GM18520 (cell line): ENCODE results near the gene CAPN11.
"Not testable (repeated sequence)": the region's sequence is repeated elsewhere in the genome, so short reads cannot be mapped to it uniquely, and the experiment has no call there.

Source experiments
- ATAC-seq: cut with Tn5 transposase; IDR thresholded peaks from one replicate; pipeline ENCODE4 v1.9.1; 2021; ENCODE audit not compliant: unreplicated experiment

The CAPN11 gene

DNA sequence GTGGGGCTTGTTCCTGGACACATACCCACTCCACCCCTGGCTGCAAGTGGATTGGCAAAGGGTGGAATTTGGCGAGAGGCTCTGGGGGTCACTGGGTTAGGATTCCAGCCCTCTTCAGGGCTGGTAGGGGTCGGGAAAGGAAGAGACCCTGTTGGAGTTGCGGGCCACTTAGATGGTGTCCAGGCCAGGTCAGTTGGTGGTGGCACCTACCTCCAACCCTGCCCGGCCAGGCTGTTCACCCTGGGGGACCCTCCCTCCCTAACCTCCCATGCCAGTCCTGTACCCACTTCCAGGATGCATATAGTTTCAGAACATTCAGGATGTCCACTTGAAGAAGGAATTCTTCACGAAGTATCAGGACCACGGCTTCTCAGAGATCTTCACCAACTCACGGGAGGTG lies 21.0 kb downstream of the CAPN11 start:
- ATAC-seq, result no peak

DNA sequence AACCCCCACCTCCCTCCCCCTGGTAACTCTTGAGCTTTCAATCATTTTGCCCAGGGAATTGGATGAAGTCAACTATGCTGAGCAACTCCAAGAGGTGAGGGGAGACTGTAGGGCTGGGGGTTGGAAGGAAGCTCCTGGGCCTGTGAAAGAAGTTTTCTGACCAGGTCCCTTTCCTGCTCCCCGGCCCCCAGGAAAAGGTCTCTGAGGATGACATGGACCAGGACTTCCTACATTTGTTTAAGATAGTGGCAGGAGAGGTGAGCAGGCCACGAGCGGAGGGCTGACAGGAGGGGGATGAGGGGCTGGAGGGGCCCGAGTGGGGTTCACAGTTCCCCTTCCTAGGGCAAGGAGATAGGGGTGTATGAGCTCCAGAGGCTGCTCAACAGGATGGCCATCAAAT lies 21.8 kb downstream of the CAPN11 start:
- ATAC-seq, result no peak

DNA sequence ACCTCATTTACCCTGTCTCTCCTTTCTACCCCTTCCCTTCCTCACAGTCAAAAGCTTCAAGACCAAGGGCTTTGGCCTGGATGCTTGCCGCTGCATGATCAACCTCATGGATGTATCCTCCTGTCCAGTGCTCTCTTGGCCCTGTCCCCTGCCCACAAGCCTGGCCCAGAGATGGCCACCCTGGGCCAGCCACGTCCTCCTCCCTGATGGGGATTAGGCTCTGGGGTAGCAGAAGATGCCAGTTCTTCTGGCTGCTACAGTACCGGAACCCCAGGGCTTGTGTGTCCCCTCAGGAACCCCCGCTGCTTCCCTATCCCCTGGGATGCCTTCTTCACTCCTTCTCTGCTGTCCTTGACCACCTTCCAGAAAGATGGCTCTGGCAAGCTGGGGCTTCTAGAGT lies 22.3 kb downstream of the CAPN11 start:
- ATAC-seq, result no peak

DNA sequence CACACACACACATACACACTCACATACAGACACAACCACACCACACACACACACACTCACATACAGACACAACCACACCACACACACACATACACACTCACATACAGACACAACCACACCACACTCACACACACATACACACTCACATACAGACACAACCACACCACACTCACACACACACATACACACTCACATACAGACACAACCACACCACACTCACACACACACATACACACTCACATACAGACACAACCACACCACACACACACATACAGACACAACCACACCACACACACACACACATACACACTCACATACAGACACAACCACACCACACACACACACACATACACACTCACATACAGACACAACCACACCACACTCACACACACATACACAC lies 23.2 kb downstream of the CAPN11 start:
- ATAC-seq, result not testable (repeated sequence)

DNA sequence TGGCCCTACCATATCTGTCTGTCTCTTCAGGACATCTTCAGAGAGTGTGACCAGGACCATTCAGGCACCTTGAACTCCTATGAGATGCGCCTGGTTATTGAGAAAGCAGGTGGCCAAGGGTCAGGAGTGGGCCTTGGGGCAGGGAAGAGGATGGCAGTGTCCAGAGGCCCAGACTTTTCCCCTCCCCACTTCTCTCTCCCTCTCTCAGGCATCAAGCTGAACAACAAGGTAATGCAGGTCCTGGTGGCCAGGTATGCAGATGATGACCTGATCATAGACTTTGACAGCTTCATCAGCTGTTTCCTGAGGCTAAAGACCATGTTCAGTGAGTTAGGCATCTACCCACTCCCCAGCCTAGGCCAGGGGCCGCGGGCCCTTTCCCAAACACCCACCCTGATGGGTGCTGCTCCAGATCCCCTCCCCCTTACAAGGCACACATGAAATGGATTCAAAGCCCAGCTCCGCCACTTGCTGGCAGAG lies 24.3 kb downstream of the CAPN11 start:
- no peak for ATAC-seq

DNA sequence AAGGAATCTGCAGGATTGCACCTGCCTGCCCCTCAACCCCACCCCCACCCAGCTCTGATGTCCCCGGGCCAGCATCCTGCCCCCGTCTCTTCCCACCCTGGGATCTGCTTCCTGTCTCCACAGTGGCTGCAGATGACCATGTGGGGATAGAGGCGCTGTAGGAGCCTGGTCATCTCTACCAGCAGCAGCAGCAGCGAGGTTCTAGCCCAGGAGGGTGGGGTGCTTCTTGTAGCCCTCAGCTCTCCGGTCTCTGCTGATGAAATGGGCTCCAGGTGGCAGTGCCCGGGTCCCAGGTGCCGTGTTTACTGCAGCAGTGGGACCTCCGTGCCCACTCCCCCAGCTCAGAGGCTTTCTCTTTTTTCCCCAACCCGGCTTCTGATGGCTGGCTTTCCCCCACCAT lies 25.2 kb downstream of the CAPN11 start:
- ATAC-seq, result no peak

DNA sequence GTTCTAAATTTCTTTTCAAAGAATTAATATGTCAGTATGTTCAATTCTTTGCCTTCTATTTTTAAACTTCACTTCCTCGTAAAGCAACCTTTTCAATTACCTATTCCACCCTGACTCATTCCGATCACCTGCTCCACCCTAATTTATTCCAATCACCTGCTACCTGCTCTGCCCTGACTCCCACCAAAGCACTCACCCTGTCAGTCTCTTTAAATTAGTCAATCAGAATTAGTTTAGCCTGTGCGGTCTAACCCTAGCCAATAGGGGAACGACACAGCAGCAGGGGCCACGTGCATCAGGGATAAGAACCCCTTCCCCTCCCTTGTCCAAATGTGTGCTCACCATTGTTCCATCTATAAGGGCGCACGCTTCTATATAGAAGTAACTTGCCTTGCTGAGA lies 26.7 kb downstream of the CAPN11 start:
- ATAC-seq, result not testable (repeated sequence)

DNA sequence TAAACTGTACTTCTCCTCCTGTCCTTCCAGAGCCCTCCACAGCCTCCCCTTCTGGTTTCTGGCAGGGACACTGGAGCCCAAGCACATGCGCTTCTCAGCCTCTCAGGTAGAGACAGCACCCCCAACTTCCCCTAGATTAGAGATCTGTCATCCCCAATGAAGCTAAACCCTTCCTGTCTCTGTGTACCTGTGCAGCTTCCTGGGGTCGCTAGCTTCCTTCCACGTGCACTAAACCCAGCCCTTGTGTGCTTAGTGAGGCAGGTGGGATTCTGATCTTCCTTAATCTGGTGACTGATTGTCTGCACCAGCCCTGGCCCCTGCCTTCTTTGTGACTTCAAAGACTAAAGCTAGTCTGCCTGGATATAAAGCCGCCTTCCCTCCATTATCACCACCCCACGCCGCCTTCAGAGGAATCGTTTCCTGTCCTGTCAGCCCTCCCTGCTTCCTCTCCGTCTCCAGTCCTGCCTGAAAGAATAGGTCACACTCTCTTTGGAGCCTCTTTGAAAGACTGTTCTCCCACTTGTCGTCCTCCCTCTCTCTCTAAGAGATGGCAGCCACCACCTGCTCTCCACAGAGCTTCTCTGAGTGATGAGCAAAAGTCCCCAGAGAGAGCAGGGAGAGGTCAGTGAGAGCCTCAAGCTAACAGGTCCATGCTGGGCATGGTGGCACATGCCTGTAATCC lies 27.5 kb downstream of the CAPN11 start:
- ATAC-seq, result no peak

DNA sequence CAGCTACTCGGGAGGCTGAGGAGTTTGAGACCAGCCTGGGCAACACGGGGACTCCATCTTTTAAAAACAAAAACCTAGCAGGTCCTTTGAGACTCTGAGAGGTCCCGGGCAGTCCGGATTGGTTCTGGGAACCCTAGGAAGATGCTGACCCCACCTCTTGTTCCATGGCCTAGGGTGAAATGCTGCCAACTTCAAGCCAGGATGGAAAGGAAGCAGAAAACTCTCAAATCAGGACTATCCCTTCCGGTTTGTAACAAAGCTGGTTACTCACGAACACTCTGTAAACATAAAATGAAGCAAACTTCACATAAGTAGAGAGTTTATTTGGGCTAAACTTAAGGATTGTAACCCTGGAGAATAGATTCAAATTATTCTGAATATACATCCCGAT lies 28.0 kb downstream of the CAPN11 start:
- ATAC-seq, result no peak

DNA sequence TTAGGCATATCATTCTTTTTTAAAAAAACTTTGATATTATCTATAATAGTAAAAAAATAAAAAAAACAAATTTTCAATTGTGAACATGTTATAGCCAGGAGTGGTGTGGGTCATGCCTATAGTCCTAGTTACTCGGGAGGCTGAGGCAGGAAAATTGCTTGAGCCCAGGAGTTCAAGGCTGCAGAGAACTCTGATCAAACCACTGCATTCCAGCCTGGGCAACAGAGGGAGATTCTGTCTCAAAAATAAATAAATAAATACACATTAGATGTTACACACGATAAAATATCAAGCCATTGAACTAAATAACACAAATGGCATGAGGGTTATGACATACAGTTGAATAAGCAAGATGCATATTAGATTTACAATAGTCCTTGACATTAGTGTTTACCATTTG lies 30.2 kb downstream of the CAPN11 start:
- no peak for ATAC-seq

DNA sequence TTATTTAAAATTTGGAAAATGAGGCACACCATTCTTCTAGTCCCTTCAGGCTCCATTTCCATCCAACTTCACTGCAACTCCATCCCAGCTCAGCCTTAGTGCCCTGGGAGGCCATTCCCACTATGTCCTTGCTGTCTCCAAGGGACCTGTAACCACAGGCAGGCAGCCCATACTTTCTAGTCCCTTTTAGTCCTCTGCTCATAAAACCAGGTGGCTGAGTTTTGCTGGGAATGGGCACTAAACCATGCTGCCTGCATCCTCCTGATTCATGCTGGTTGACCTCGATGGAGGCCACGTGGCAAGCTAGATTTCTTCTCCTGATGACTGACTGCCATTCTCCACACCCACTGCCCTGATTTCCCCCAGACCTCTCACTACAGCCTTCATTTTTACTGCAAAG lies 30.6 kb downstream of the CAPN11 start:
- ATAC-seq, result no peak

DNA sequence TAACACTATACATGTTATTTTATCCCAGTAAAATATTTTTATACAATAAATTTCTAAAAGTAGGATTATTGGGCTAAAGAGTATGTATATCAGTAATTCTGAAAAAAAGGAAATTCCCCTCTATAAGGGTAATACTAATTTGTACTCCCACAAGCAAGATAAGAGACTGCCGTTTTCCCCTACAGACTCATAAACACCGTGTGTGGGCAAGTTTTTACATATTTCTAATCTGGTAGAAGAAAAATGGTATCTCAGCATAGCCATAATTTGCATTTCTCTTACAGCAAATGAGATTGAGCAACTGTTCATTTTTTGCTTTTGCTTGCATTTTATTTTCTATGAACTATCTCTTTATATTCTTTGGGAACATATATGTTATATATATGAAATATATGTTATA lies 32.1 kb downstream of the CAPN11 start:
- ATAC-seq, result peak; percentile 78

DNA sequence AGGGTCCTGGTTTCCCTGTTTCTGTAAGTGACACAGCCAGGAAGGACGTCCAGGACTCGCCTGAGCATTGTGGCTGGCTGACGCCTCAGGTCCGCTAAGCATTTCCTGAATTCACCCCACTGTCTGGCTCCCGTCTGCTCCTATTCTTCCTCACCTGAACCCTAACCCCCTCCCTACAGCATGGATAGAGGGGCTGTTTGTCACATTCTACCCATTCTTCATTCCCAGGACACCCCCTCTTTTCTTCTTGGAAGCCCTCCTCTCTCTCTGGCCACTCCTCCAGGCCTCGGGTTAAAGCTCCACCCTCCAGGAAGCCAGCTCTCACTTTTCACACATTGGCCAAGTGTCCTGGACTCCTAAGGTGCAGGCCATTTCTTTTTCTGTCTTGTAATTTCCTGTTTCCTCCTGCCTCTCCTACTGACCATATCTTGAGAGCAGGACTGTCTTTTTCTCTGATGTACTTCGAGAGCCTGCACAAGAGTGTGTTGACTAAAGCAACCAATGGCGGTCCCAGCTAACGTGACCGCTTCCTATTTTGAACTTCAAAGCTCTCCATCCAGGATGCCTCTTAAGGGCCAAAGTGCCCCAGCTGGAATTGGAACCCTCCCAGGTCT lies 33.9 kb downstream of the CAPN11 start:
- ATAC-seq, result no peak

DNA sequence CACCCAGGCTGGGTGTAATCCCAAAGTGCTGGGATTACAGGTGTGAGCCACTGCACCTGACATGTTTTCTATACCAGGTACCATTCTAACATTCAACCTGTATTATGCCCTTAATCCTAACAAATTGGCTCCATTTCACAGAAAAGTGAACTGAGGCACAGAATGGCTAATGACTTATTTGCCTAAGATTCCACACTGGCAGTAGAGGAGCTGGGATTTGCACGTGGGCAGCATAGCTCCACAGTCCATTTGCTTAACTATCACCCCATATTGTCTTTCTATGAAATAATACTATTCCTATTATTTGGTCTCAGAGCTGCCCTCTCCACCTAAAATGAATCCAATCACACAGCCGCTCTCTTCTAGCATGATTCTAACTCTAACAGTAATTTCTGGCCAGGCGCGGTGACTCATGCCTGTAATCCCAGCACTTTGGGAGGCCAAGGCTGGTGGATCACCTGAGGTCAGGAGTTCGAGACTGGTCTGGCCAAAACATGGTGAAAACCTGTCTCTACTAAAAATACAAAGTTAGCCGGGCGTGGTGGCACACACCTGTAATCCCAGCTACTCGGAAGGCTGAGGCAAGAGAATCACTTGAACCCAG lies 34.8 kb downstream of the CAPN11 start:
- ATAC-seq, result no peak

DNA sequence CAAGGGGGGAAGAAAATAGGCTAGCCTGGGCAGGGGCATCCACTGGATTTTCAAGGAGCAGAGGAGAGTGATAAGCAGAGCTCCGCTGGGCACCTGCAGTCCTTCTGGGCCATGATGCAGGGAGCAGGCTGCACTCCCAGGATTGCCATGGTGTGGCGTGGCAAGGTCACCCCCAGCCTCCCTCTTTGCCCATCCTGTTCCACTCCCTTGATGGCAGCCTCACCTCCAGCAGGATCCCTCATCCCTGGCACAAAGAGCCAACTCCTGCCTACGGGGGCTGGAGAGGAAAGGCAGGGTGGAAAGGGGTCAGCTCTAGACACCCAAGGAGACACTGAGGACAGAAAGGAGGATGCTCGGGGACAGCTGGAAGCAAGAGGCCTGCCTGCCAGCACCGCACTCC lies 35.7 kb downstream of the CAPN11 start:
- ATAC-seq, result no peak

DNA sequence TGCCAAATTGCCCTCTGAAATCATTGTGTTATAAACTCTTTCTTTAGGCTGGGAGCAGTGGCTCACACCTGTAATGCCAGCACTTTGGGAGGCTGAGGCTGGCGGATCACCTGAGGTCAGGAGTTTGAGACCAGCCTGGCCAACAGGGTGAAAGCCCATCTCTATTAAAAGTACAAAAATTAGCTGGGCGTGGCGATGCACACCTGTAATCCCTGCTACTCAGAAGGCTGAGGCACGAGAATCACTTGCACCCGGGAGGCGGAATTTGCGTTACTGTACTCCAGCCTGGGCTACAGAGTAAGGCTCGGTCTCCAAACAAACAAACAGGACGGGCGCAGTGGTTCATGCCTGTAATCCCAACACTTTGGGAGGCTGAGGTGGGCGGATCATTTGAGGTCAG lies 37.7 kb downstream of the CAPN11 start:
- not testable (repeated sequence) for ATAC-seq

DNA sequence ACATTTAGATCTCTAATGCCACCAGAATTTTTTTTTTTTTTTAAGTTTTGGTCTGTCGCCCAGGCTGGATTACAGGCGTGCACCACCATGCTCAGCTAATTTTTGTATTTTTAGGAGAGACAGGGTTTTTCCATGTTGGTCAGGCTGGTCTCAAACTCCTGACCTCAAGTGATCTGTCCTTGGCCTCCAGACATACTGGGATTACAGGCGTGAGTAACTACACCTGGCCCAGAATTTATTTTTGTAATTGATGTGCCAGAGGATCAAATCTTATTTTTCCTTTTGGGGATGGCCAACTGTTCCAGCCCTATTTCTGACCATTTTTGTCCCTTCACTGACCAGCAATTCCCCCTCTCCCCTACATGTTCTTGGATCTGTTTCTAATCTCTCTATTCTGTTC lies 40.1 kb downstream of the CAPN11 start:
- no peak for ATAC-seq

DNA sequence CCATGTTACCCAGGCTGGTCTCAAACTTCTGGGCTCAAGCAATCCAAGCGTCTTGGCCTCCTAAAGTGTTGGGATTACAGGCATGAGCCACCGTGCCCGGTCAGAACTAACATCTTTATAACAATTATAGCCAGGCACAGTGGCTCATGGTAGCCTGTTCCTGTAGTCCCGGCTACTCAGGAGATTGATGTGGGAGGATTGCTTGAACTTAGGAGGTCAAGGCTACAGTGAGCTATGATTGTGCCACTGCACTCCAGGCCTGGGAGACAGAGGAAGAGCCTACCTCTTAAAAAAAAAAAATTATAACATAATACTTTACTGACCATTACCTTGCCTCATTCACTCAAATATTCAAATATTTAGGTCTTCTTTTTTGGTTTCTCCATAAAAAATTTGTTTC lies 41.3 kb downstream of the CAPN11 start:
- no peak for ATAC-seq

DNA sequence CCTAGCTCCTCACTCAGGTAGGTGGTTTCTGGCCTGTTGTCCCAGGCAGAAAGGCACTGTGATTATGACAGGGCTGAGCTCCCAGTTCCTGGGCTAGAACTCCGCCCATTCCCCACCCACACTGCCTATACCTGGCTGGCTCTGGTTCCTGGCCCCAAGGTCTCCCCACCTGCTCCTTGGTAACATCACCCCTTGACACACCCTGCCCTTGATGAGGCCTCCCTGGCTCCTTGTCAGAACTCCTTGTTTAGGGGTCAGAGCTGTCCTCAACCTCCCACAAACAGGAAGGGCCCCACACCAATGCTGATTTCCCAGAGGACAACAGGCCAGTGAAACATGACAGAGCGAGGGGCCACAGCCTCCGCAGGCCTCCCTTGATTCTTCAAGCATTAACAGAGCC lies 42.6 kb downstream of the CAPN11 start:
- ATAC-seq, result no peak

DNA sequence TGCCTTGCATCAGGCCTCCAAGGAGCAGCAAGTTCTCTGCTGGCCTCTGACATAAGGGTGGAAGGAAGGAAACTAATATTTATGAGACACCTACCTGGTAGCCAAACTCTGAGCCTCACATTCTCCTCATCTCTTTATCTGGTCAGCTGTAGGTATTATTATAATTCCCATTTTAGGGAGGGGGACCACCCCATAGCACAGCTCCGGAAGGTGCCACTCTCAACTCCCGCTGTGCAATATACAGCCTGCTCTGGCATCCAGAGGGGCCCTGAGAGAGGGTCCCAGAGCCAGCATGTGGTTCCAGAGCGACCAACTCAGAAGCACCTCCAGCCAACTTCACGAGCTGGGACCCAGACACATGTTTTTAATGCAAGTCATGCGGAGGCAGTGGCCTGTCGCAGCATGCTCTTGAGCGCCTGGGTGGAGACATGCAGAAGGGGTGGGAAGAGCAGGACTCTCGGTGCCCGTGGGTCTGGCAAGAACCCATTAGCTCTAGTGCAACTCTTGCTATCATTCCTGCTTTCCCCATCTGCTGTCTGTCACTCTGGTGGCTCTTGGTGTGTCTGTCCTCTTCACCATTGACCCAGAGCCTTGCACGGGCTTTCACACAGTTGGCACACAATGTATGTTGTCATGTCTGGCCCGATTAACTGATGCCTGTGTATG lies 43.2 kb downstream of the CAPN11 start:
- ATAC-seq, result no peak

DNA sequence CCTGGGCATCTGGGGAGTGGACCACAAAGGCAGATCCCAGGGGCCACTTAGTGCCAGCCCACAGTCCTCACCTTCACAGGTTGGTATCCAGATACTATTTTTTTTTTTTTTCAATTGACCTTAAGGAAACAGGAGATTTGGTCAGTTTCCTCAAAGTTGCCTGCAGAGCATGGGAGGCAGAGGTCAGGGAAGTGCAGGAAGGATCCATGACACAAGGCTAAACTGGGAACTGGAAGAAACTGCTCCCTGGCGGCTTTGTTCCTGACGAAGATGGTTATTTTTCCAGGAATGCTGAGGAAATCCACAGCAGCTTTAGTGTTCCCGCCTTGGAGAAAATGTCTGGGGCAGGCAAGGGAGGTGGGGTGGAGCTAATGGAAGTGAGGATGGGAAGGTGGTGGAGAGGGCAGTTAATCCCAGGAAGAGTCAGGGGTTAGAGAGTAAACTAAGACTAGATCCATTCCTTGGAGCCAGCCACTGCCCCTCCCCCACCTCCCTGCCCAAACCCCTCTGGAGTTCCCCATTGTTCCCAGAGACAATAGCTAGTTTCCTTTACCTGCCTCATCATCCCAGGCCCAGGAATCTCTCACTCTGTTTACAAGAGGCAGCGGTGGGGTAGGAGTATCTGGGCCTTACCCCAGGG lies 43.8 kb downstream of the CAPN11 start:
- no peak for ATAC-seq
